K562 (cell line): ENCODE data around the gene HMGCL. TPM values are rescaled to one million over a fixed set of nuclear protein-coding genes. Genes with fewer than 3 reads are reported as not detected.

Experiments used
- BCL6 ChIP-seq: fragments of 250-450 bp; sonication (Bioruptor Pico); IDR thresholded peaks from 2 replicates; pipeline ENCODE4 v1.4.0; 2020
- BHLHE40 ChIP-seq: IDR thresholded peaks from 2 replicates; pipeline ENCODE4 v1.6.1; 2011; ENCODE audit warnings: low read length, improper control_type of control experiment
- CTBP1 ChIP-seq: fragments of 450-650 bp; IDR thresholded peaks from 2 replicates; pipeline ENCODE4 v1.6.1; 2016; ENCODE audit warnings: borderline replicate concordance
- ELF1 ChIP-seq: fragments of 200-800 bp; sonication (Bioruptor generic); IDR thresholded peaks from 2 replicates; pipeline ENCODE4 v1.6.1; 2016; ENCODE audit warnings: missing genetic modification characterization, missing compliant biosample characterization
- FOXK2 ChIP-seq, 2 experiments: fragments of 450-650 bp; IDR thresholded peaks in 1 of 2; conservative IDR thresholded peaks in 1 of 2; 2 replicates each; pipeline ENCODE4 v1.6.1; 2016; ENCODE audit warnings: low read depth in 2 of 2, mild to moderate bottlenecking in 1 of 2
- ILK ChIP-seq: fragments of 450-650 bp; IDR thresholded peaks from 2 replicates; pipeline ENCODE4 v1.6.1; 2016; ENCODE audit warnings: missing genetic modification characterization, low read depth, mild to moderate bottlenecking, missing compliant biosample characterization, moderate library complexity, borderline replicate concordance
- L3MBTL2 ChIP-seq: fragments of 450-650 bp; IDR thresholded peaks from 2 replicates; pipeline ENCODE4 v1.6.1; 2016; ENCODE audit warnings: mild to moderate bottlenecking, moderate library complexity
- MAZ ChIP-seq, 2 experiments: fragments of 450-650 bp in 1 of 2; sonication (generic) in 1 of 2; formaldehyde crosslinking; IDR thresholded peaks in 1 of 2; conservative IDR thresholded peaks in 1 of 2; 2 replicates each; pipeline versions ENCODE4 v1.4.0 to v1.5.0; 2020; ENCODE audit warnings: mild to moderate bottlenecking in 1 of 2, missing genetic modification reagents in 1 of 2
- NFIC ChIP-seq: fragments of 450-650 bp; IDR thresholded peaks from 2 replicates; pipeline ENCODE4 v1.6.1; 2017; ENCODE audit warnings: mild to moderate bottlenecking, inconsistent platforms
- SRSF1 ChIP-seq: fragments of 200-400 bp; formaldehyde crosslinking; IDR thresholded peaks from 2 replicates; pipeline ENCODE4 v1.6.1; 2017; ENCODE audit warnings: mild to moderate bottlenecking, low read depth, low read length, moderate library complexity
- ZC3H4 ChIP-seq: sonication (generic); formaldehyde crosslinking; IDR thresholded peaks from 2 replicates; pipeline ENCODE4 v1.9.0; 2021; ENCODE audit warnings: missing genetic modification reagents, borderline replicate concordance
- ZNF316 ChIP-seq: fragments of 450-650 bp; IDR thresholded peaks from 2 replicates; pipeline ENCODE4 v1.6.1; 2016
- polyA plus RNA-seq, 8 experiments: library from polyadenylated mRNA; depleted of rRNA in 4 of 8; stranded (reverse) in 5 of 8; unstranded in 3 of 8; fragments of >200 nt; fragmentation: Nextera tagmentation in 2 of 8; fragmentation: Illumina TruSeq in 1 of 8; extraction: Ambion mirVana in 2 of 8; extraction: Trizol in 1 of 8; gene quantifications; 2 replicates each; pipeline versions ENCODE4 v1.2.1 to v1.2.3, GENCODE V29; 2011 to 2014; ENCODE audit warnings: inconsistent platforms in 1 of 8, missing spikeins in 1 of 8
- total RNA-seq, 7 experiments: library from RNA; depleted of rRNA in 6 of 7; stranded (reverse); fragments of >200 nt in 6 of 7; fragmentation: Illumina TruSeq in 2 of 7; extraction: Trizol in 2 of 7; gene quantifications; 2 replicates each; pipeline versions ENCODE4 v1.2.1 to v1.2.3, GENCODE V29; 2011 to 2021; ENCODE audit warnings: low replicate concordance in 1 of 7
- TF ChIP-seq, protein P1 (sequence below): sonication (generic); formaldehyde crosslinking; IDR thresholded peaks from 2 replicates; pipeline ENCODE4 v1.8.0; 2022; ENCODE audit warnings: mild to moderate bottlenecking, missing genetic modification reagents
- TF ChIP-seq, protein P2 (sequence below): fragments of 450-650 bp; IDR thresholded peaks from 2 replicates; pipeline ENCODE4 v1.6.1; 2016
- TF ChIP-seq, protein P3 (sequence below): fragments of 200-400 bp; formaldehyde crosslinking; IDR thresholded peaks from 2 replicates; pipeline ENCODE4 v1.6.1; 2017; ENCODE audit warnings: mild to moderate bottlenecking, low read depth, low read length, moderate library complexity

HMGCL gene
- total and polyA plus RNA-seq, 9 of the 15 experiments (the other 6 are each of a cell fraction or from before 2014, with no cell fraction given), result 18.0 to 82.2 (median 24.2) TPM

DNA sequence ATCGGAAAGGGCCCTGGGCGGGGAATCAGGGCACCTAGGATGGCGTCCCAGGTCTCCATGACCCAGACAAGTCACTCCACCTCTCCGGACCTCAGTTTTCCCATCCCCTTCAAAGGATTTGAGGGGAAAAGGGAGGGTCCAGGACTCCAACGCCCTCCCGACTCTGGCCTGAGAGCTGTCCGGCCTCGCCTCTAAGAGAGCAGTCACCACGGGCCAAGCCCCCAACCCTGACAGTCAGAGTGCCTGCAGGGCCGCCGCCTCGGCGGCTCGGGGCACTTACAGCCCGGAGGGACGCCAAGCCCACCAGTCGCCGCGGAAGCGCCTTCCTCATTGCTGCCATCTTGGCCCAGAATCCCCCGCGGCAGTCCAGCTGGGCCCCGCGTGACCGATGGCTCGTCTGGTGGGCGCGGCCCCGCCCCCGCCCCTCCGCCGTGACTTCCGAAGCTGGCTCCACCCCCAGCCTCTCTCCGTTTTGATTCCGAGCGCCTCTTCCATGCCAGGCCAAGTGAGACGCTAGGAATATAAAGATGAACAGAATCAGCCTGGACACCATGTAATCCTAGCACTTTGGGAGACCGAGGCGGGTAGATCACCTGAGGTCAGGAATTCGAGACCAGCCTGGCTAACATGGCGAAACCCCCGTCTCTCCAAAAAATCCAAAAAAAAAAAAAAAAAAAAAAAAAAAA is at the start of gene HMGCL (continued):
- TF ChIP-seq ILK (tag), result no peak
- no peak for TF ChIP-seq SRSF1
- peak in 1 of 2 experiments; percentile 37; a peak in 1 of 4 replicates for TF ChIP-seq FOXK2 (conservative IDR thresholded peaks at IDR 0.05 in 1 of 2, IDR thresholded peaks at IDR 0.05 in 1 of 2; ENCODE audit: low read depth in 2 of 2)
- TF ChIP-seq ZNF316, result 0 out of 2 replicates have a peak, but pooled peaks have one; percentile 15
- 0 out of 2 replicates have a peak, but pooled peaks have one; percentile 2 for TF ChIP-seq ZC3H4 (CRISPR knock-in tag)
- TF ChIP-seq NFIC, result peak; percentile 62
- TF ChIP-seq BHLHE40, result peak; percentile 94
- peak; percentile 75 for TF ChIP-seq L3MBTL2
- TF ChIP-seq BCL6 (CRISPR knock-in tag), result no peak
- TF ChIP-seq, protein P1, sequence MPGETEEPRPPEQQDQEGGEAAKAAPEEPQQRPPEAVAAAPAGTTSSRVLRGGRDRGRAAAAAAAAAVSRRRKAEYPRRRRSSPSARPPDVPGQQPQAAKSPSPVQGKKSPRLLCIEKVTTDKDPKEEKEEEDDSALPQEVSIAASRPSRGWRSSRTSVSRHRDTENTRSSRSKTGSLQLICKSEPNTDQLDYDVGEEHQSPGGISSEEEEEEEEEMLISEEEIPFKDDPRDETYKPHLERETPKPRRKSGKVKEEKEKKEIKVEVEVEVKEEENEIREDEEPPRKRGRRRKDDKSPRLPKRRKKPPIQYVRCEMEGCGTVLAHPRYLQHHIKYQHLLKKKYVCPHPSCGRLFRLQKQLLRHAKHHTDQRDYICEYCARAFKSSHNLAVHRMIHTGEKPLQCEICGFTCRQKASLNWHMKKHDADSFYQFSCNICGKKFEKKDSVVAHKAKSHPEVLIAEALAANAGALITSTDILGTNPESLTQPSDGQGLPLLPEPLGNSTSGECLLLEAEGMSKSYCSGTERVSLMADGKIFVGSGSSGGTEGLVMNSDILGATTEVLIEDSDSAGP (CRISPR knock-in tag), result no peak
- TF ChIP-seq, protein P2, sequence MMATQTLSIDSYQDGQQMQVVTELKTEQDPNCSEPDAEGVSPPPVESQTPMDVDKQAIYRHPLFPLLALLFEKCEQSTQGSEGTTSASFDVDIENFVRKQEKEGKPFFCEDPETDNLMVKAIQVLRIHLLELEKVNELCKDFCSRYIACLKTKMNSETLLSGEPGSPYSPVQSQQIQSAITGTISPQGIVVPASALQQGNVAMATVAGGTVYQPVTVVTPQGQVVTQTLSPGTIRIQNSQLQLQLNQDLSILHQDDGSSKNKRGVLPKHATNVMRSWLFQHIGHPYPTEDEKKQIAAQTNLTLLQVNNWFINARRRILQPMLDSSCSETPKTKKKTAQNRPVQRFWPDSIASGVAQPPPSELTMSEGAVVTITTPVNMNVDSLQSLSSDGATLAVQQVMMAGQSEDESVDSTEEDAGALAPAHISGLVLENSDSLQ, result peak; percentile 37; the same call in 1 of the 2 replicates
- peak; percentile 72 for TF ChIP-seq CTBP1
- TF ChIP-seq, protein P3, sequence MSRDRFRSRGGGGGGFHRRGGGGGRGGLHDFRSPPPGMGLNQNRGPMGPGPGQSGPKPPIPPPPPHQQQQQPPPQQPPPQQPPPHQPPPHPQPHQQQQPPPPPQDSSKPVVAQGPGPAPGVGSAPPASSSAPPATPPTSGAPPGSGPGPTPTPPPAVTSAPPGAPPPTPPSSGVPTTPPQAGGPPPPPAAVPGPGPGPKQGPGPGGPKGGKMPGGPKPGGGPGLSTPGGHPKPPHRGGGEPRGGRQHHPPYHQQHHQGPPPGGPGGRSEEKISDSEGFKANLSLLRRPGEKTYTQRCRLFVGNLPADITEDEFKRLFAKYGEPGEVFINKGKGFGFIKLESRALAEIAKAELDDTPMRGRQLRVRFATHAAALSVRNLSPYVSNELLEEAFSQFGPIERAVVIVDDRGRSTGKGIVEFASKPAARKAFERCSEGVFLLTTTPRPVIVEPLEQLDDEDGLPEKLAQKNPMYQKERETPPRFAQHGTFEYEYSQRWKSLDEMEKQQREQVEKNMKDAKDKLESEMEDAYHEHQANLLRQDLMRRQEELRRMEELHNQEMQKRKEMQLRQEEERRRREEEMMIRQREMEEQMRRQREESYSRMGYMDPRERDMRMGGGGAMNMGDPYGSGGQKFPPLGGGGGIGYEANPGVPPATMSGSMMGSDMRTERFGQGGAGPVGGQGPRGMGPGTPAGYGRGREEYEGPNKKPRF, result no peak
- TF ChIP-seq ELF1, result peak; percentile 78
- peak; percentile 76 to 93 for TF ChIP-seq MAZ (CRISPR knock-in tag; conservative IDR thresholded peaks at IDR 0.05 in 1 of 2, IDR thresholded peaks at IDR 0.05 in 1 of 2)
